GM23248 (cell line): ENCODE results near the gene CCDC69.

ENCODE experiments used
- EZH2 ChIP-seq: fragments of 200-600 bp; sonication (generic); IDR thresholded peaks from 2 replicates; pipeline ENCODE4 v1.6.1; 2018; ENCODE audit warnings: antibody characterized with exemption, mild to moderate bottlenecking; ENCODE audit not compliant: insufficient read depth, poor library complexity, severe bottlenecking
- EZH2phosphoT487 ChIP-seq: fragments of 200-600 bp; sonication (generic); IDR thresholded peaks from 2 replicates; pipeline ENCODE4 v1.6.1; 2018; ENCODE audit warnings: antibody characterized with exemption, moderate library complexity, mild to moderate bottlenecking, low read depth; ENCODE audit not compliant: insufficient read depth

DNA sequence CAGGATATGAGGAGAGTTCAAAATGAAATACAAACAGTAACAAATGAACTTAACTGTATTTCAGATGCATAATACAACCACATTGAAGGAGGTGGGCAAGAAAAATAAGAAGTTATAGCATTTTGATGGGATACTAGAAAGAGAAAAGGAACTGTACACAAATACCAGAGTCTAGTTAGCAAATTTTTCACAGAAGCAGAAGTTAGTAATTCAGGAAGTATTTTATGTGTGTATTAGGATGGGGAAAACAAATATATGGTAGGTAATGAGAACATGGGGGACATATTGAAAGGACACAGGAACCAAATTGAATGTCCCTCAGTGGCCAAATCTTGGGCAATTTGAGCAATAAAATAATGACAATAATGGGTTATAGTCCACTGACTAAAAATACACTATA is 47.4 kb upstream of the CCDC69 start:
- TF ChIP-seq EZH2phosphoT487 (no peak), EZH2 (no peak)
